T-cell (primary cell): Measurements from ENCODE around the gene MANBA. TPM values are rescaled to one million over a fixed set of nuclear protein-coding genes. Genes with fewer than 3 reads are reported as not detected.
A peak's percentile ranks its signal among the peaks of the same experiment; 100 is the strongest.
"Not testable (repeated sequence)": the region's sequence is repeated elsewhere in the genome, so short reads cannot be mapped to it uniquely, and the experiment has no call there.

Experiments used
- ATAC-seq, 4 experiments: fragments of 200-7000 bp in 3 of 4; fragments of 150-1000 bp in 1 of 4; cut with Tn5 transposase; replicated peaks in 1 of 4; 1 replicate in 3 of 4; 2 replicates in 1 of 4; pipeline ENCODE4 v1.10.0; 2021; ENCODE audit warnings: moderate library complexity in 3 of 4, mild to moderate bottlenecking in 2 of 4, moderate number of reproducible peaks in 1 of 4
- CTCF ChIA-PET, 2 donors: fragments of 300-600 bp; sonication (Branson Sonifier 250); formaldehyde crosslinking; loops; one replicate each; lab custom pipeline; 2022; ENCODE audit warnings: antibody characterized with exemption in 2 of 2; lab: Charles Lee
- POLR2A ChIA-PET, 2 donors: fragments of 300-600 bp; sonication (Branson Sonifier 250); formaldehyde crosslinking; loops; one replicate each; lab custom pipeline; 2022; ENCODE audit warnings: antibody characterized with exemption in 2 of 2; lab: Charles Lee
- DNase-seq, 35 experiments: peaks; one replicate each; pipeline versions ENCODE4 v3.0.0 to v3.0.0-alpha.2; 2013 to 2023
- H3K27ac ChIP-seq: one replicate; pipeline ENCODE4 v1.5.1; 2013; ENCODE audit warnings: low read length
- H3K27me3 ChIP-seq, 2 experiments: replicated peaks in 1 of 2; 1 replicate in 1 of 2; 2 replicates in 1 of 2; pipeline versions ENCODE4 v1.6.1 to v1.7.0; 2013; ENCODE audit warnings: low read length in 1 of 2, mixed read lengths in 1 of 2; ENCODE audit not compliant: control insufficient read depth in 2 of 2, insufficient read depth in 2 of 2; ENCODE audit errors: extremely low read depth in 1 of 2
- H3K36me3 ChIP-seq, 2 donors: 1 replicate in 1 of 2; 2 replicates in 1 of 2; pipeline versions ENCODE4 v1.6.1 to v1.7.0; 2013; ENCODE audit warnings: low read length in 1 of 2; ENCODE audit not compliant: control insufficient read depth in 2 of 2, insufficient read depth in 1 of 2; ENCODE audit errors: extremely low read depth in 1 of 2
- H3K4me1 ChIP-seq, 2 experiments: 1 replicate in 1 of 2; 2 replicates in 1 of 2; pipeline versions ENCODE4 v1.6.1 to v1.7.0; 2013; ENCODE audit warnings: low read length in 2 of 2, mixed read lengths in 1 of 2; ENCODE audit not compliant: insufficient read depth in 2 of 2, control insufficient read depth in 1 of 2; ENCODE audit errors: extremely low read depth in 1 of 2
- H3K4me3 ChIP-seq, 2 donors: 1 replicate in 1 of 2; 2 replicates in 1 of 2; pipeline versions ENCODE4 v1.5.1 to v1.7.0; 2013; ENCODE audit warnings: mild to moderate bottlenecking in 2 of 2, low read length in 1 of 2, moderate library complexity in 1 of 2; ENCODE audit not compliant: control insufficient read depth in 1 of 2; ENCODE audit errors: extremely low read depth in 1 of 2
- H3K9me3 ChIP-seq: 2 replicates; pipeline ENCODE4 v1.7.0; 2013
- H3K27ac Mint-ChIP-seq, 2 donors: one replicate each; pipeline ENCODE4 v1.8.0; 2020 to 2021; ENCODE audit warnings: mild to moderate bottlenecking in 2 of 2, mixed read lengths in 2 of 2
- H3K27me3 Mint-ChIP-seq, 2 donors: one replicate each; pipeline ENCODE4 v1.8.0; 2021 to 2022; ENCODE audit warnings: mixed read lengths in 2 of 2
- H3K36me3 Mint-ChIP-seq: one replicate; pipeline ENCODE4 v1.8.0; 2021; ENCODE audit warnings: mixed read lengths
- H3K4me1 Mint-ChIP-seq, 3 donors: one replicate each; pipeline ENCODE4 v1.8.0; 2020 to 2022; ENCODE audit warnings: mixed read lengths in 3 of 3, mild to moderate bottlenecking in 1 of 3
- H3K4me3 Mint-ChIP-seq, 3 donors: one replicate each; pipeline ENCODE4 v1.8.0; 2020 to 2022; ENCODE audit warnings: mild to moderate bottlenecking in 3 of 3, mixed read lengths in 3 of 3, moderate library complexity in 3 of 3
- H3K9me3 Mint-ChIP-seq, 3 donors: one replicate each; pipeline ENCODE4 v1.8.0; 2020 to 2022; ENCODE audit warnings: mixed read lengths in 3 of 3
- WGBS: methylation state at CpG from one replicate; pipeline ENCODE4 v1.1.5; 2013; ENCODE audit warnings: missing lambda C conversion rate; ENCODE audit not compliant: insufficient coverage; 5-methylcytosine and 5-hydroxymethylcytosine counted together
- total RNA-seq, 35 experiments: library from RNA in 6 of 35; stranded (reverse) in 6 of 35; fragments of 120-200 nt in 1 of 35; gene quantifications; one replicate each; pipeline versions ENCODE4 v1.2.1 to v1.2.4 and lab custom pipeline; 2013 to 2026

The MANBA gene
- total RNA-seq, 5 donors from 2014 or later (not counting 1 experiment from before 2014, with no cell fraction given), result 20.8 to 27.8 (median 24.2) TPM

DNA sequence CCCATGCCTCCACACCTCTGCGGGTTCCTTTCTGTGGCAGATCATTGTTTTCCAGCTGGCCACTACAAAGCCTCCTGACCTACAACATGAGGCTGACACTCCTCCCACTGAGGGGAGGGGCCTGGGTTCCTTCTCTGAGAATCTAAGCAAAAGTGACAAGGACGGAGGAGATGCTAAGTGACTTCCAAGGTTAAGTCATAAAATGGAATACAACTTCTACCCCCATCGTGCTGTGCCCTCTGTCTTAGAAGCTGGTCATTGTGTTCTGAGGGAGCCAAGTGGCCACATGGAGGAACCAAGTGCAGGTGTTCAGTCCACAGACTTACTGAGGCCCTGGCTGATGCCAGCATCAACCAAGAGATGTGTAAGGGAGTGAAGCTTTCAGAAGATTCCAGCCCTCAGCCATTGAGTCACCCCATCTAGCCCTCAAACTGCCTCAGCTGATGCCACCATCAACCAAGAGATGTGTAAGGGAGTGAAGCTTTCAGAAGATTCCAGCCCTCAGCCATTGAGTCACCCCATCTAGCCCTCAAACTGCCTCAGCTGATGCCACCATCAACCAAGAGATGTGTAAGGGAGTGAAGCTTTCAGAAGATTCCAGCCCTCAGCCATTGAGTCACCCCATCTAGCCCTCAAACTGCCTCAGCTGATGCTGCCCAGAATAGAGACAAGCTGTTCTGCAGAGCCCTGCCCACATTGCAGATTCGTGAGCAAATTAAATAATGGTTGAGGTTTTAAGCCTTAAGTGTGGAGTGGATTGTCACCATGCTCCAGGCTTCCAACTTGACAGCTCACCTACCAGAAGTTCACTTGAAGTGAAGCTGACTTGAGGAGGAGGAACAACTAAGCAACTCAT, 140.8 kb downstream of the MANBA start:
- peak; percentile 17 to 43 (median 30) for ATAC-seq

DNA sequence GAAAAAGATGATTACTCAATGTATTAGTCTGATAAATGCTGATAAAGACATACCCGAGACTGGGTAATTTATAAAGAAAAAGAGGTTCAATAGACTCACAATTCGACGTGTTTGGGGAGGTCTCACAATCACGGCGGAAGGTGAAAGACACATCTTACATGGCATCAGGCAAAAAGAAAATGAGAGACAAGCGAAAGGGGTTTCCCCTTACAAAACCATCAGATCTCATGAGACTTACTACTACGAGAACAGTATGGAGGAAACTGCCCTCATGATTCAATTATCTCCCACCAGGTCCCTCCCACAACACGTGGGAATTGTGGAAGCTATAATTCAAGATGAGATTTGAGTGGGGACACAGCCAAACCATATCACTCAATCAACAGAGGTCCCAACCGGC, 141.7 kb downstream of the MANBA start:
- DNase-seq, ATAC-seq, H3K27ac ChIP-seq, H3K27me3 Mint-ChIP-seq, H3K27me3 ChIP-seq, H3K4me3 ChIP-seq, H3K9me3 Mint-ChIP-seq, H3K9me3 ChIP-seq, H3K4me3 Mint-ChIP-seq: not testable (repeated sequence)
- no CpG with 5 or more reads among the region's 9 CpGs for WGBS
- Histone ChIP-seq H3K4me1 (peaks cover 21 to 26% of the 10 kb centered on the region in 2 experiments), H3K36me3 (peaks cover 8 to 24% of the 10 kb centered on the region in 2 donors)
- H3K27ac Mint-ChIP-seq, result peak overlapping the region; percentile 51 to 59
- ChIA-PET POLR2A (interaction anchor here in 1 of 2 donors (0.6 to 0.9 kb wide), 2 partner anchors 22 to 1295 kb away, joined by 3 read pairs; no protein-coding TSS in a partner anchor), CTCF (interaction anchor here in 1 of 2 donors (1.0 kb wide), 1 partner anchor 94 kb away, joined by 3 read pairs; no protein-coding TSS in a partner anchor)
- peaks cover 58 to 63% (median 61%) of the 10 kb centered on the region in 3 donors for H3K4me1 Mint-ChIP-seq
- peaks cover 35% of the 10 kb centered on the region for H3K36me3 Mint-ChIP-seq

More for the DNA sequence above, 140.8 kb downstream of the MANBA start:
- POLR2A ChIA-PET, result interaction anchor here in 1 of 2 donors (0.9 kb wide), 1 partner anchor 23 kb away, joined by 3 read pairs; no protein-coding TSS in a partner anchor
- H3K27me3 Mint-ChIP-seq, H3K4me3 ChIP-seq, H3K27ac ChIP-seq, H3K9me3 Mint-ChIP-seq, H3K4me3 Mint-ChIP-seq, H3K9me3 ChIP-seq, DNase-seq, H3K27me3 ChIP-seq: not testable (repeated sequence)
- CTCF ChIA-PET, result interaction anchor here (0.6 to 1.5 kb wide), 8 partner anchors 8 to 389 kb away, joined by 3 to 4 read pairs (median 3); no protein-coding TSS in a partner anchor
- H3K36me3 Mint-ChIP-seq, result peaks cover 25% of the 10 kb centered on the region
- H3K4me1 Mint-ChIP-seq, result peaks cover 55 to 63% (median 59%) of the 10 kb centered on the region in 3 donors
- Histone ChIP-seq H3K4me1 (peaks cover 13 to 16% of the 10 kb centered on the region in 2 experiments), H3K36me3 (peaks cover 5 to 15% of the 10 kb centered on the region in 2 donors)
- H3K27ac Mint-ChIP-seq, result peak overlapping the region; percentile 68 to 85
- WGBS, result 100% methylated on average over 1 of the region's 4 CpGs

DNA sequence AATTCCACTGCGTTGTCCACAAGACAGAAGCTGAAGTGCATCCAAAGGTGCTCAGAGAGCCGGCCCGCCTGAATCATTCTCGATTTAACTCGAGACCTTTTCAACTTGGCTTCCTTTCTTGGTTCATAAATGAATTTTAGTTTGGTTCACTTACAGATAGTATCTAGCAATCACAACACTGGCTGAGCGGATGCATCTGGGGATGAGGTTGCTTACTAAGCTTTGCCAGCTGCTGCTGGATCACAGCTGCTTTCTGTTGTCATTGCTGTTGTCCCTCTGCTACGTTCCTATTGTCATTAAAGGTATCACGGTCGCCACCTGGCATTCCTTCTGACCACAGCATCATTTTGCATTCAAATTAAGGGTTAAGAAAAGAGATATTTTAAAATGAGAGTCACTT, 144.1 kb downstream of the MANBA start:
- peaks cover 40 to 48% of the 10 kb centered on the region in 2 experiments for H3K4me1 ChIP-seq
- ATAC-seq, result no peak
- H3K27ac Mint-ChIP-seq, result peak overlapping the region; percentile 98 to 99

DNA sequence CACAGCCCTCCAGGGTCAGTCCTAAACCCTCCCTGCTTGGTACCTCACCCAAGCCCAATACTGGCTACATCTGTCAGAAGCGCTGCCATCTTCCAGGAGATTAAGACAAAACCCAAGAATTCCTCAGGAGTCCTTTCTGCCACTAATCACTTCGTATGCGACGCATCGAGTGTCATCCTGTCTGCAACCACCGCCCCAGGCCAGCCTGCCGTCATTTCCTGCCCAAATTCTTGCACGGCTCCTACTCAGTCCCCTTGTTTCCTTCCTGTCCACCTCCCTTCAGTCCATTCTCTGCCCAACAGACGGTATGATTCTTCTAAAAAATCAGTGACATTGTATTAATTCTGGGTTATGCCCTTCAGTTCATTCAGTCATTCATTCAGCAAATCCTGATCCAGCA, 146.0 kb downstream of the MANBA start:
- DNase-seq, result peak in 26 of 35 experiments; percentile 12 to 58 (median 30)
- peak; percentile 21 to 47 (median 24) for ATAC-seq
- H3K9me3 Mint-ChIP-seq, result no peaks in the 10 kb centered on the region
- Histone ChIP-seq H3K4me1 (peaks cover 51% of the 10 kb centered on the region in 2 experiments), H3K27me3 (no peaks in the 10 kb centered on the region), H3K4me3 (peak overlapping the region in 1 of 2 donors; percentile 41), H3K9me3 (no peaks in the 10 kb centered on the region), H3K36me3 (peaks cover 11 to 59% of the 10 kb centered on the region in 2 donors), H3K27ac (peak overlapping the region; percentile 92)
- H3K27me3 Mint-ChIP-seq, result no peaks in the 10 kb centered on the region
- H3K4me3 Mint-ChIP-seq, result peak overlapping the region; percentile 80 to 85 (median 82)
- peak overlapping the region; percentile 98 to 99 for H3K27ac Mint-ChIP-seq
- 62% methylated on average over 9 of the region's 9 CpGs for WGBS
- peaks cover 80 to 85% (median 83%) of the 10 kb centered on the region in 3 donors for H3K4me1 Mint-ChIP-seq
- peaks cover 74% of the 10 kb centered on the region for H3K36me3 Mint-ChIP-seq
- ChIA-PET POLR2A (interaction anchor here in 1 of 2 donors (1.1 kb wide), 1 partner anchor 29 kb away, joined by 3 read pairs; no protein-coding TSS in a partner anchor), CTCF (interaction anchor here in 1 of 2 donors (1.2 kb wide), 1 partner anchor 15 kb away, joined by 4 read pairs; no protein-coding TSS in a partner anchor)

More for the DNA sequence above, 144.1 kb downstream of the MANBA start:
- ChIA-PET CTCF (interaction anchor here in 1 of 2 donors (0.6 to 0.7 kb wide), 2 partner anchors 107 to 168 kb away, joined by 3 read pairs; no protein-coding TSS in a partner anchor), POLR2A (interaction anchor here (0.5 to 0.7 kb wide), 4 partner anchors 157 to 478 kb away, joined by 3 to 29 read pairs (median 4); no protein-coding TSS in a partner anchor)
- no peaks in the 10 kb centered on the region for H3K9me3 Mint-ChIP-seq
- Histone ChIP-seq H3K27ac (no peak overlapping the region), H3K9me3 (no peaks in the 10 kb centered on the region), H3K4me3 (no peak overlapping the region), H3K27me3 (no peaks in the 10 kb centered on the region), H3K36me3 (peaks cover 8 to 42% of the 10 kb centered on the region in 2 donors)
- WGBS, result 86% methylated on average over 2 of the region's 9 CpGs
- peaks cover 75 to 80% (median 77%) of the 10 kb centered on the region in 3 donors for H3K4me1 Mint-ChIP-seq
- peaks cover 56% of the 10 kb centered on the region for H3K36me3 Mint-ChIP-seq
- H3K4me3 Mint-ChIP-seq, result peak overlapping the region in 1 of 3 donors; percentile 22
- no peaks in the 10 kb centered on the region for H3K27me3 Mint-ChIP-seq
- DNase-seq, result peak in 1 of 35 experiments; percentile 19

DNA sequence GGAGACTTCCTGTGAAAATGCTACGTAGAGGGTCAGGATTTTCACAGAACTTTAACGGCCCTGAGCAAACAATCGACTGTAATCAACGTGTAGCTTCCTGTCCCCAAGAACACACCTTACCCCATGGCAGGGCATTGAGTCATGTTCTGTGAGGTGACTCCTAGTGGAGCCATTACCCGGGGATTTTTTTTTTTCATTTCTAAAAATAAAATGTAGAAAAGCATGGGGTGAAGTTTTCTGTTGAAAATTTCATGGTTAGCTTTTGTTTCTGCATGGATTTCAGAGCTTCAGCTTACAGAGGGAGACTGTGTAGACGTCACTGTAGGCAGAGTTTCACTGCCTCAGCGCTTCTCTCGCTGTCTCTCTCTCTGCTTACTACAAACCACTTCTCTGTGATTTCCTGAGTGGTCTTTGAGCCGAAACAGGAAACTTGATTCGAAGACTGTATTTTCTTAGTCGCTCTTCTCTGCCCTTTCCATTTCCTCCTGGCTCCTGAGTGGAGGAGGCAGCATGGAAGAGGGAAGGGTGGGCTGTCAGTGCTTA, 147.9 kb downstream of the MANBA start:
- Histone ChIP-seq H3K27me3 (no peaks in the 10 kb centered on the region), H3K4me3 (peak overlapping the region in 1 of 2 donors; percentile 41), H3K9me3 (no peaks in the 10 kb centered on the region), H3K4me1 (peaks cover 51% of the 10 kb centered on the region in 2 experiments), H3K36me3 (peaks cover 11 to 71% of the 10 kb centered on the region in 2 donors), H3K27ac (peak overlapping the region; percentile 92)
- peak in 33 of 35 experiments; percentile 25 to 77 (median 49) for DNase-seq
- POLR2A ChIA-PET, result interaction anchor here (0.6 to 1.2 kb wide), 8 partner anchors 10 to 486 kb away, joined by 3 to 4 read pairs (median 3); partner anchors contain the start of gene SLC9B1 (in 1 of the 2)
- CTCF ChIA-PET, result interaction anchor here (0.6 to 2.0 kb wide), 11 partner anchors 12 to 1876 kb away, joined by 3 to 12 read pairs (median 4); no protein-coding TSS in a partner anchor
- WGBS, result 0% methylated on average over 2 of the region's 11 CpGs
- ATAC-seq, result peak; percentile 79 to 88 (median 82)
- no peaks in the 10 kb centered on the region for H3K9me3 Mint-ChIP-seq
- peak overlapping the region; percentile 80 to 85 (median 82) for H3K4me3 Mint-ChIP-seq
- peaks cover 81 to 90% (median 88%) of the 10 kb centered on the region in 3 donors for H3K4me1 Mint-ChIP-seq
- peaks cover 88% of the 10 kb centered on the region for H3K36me3 Mint-ChIP-seq
- H3K27me3 Mint-ChIP-seq, result no peaks in the 10 kb centered on the region
- H3K27ac Mint-ChIP-seq, result peak overlapping the region; percentile 98 to 99
